ENCODE results near the gene DAB1.

- TF ChIP-seq ZNF274 (IDR thresholded peaks at IDR 0.05; ENCODE audit: low read depth, low read length) (no peak), YY1 (IDR thresholded peaks at IDR 0.05; ENCODE audit: insufficient read depth, insufficient read length) (no peak)
Measured at GRCh38 chr1:57013522-57013921, 410.3 kb downstream of the DAB1 start.
